K562 (cell line): Measurements from ENCODE around the gene THADA. TPM values are rescaled to one million over a fixed set of nuclear protein-coding genes. Genes with fewer than 3 reads are reported as not detected.

ENCODE experiments used
- MITF ChIP-seq: IDR thresholded peaks from 2 replicates; pipeline ENCODE4 v1.6.1; 2014; ENCODE audit warnings: antibody characterized with exemption
- SLC30A9 ChIP-seq: fragments of 250-450 bp; sonication (Bioruptor Pico); IDR thresholded peaks from 2 replicates; pipeline ENCODE4 v1.8.0; 2022; ENCODE audit warnings: mild to moderate bottlenecking, moderate library complexity
- ZFP30 ChIP-seq: fragments of 250-450 bp; sonication (Bioruptor Pico); IDR thresholded peaks from 2 replicates; pipeline ENCODE4 v1.8.0; 2022; ENCODE audit warnings: moderate library complexity, mild to moderate bottlenecking, inconsistent platforms, borderline replicate concordance
- ZHX1 ChIP-seq: fragments of 150-350 bp; conservative IDR thresholded peaks from 2 replicates; pipeline ENCODE4 v1.6.1; 2014; ENCODE audit warnings: low read length
- polyA plus RNA-seq, 8 experiments: library from polyadenylated mRNA; depleted of rRNA in 4 of 8; stranded (reverse) in 5 of 8; unstranded in 3 of 8; fragments of >200 nt; fragmentation: Nextera tagmentation in 2 of 8; fragmentation: Illumina TruSeq in 1 of 8; extraction: Ambion mirVana in 2 of 8; extraction: Trizol in 1 of 8; gene quantifications; 2 replicates each; pipeline versions ENCODE4 v1.2.1 to v1.2.3, GENCODE V29; 2011 to 2014; ENCODE audit warnings: inconsistent platforms in 1 of 8, missing spikeins in 1 of 8
- total RNA-seq, 7 experiments: library from RNA; depleted of rRNA in 6 of 7; stranded (reverse); fragments of >200 nt in 6 of 7; fragmentation: Illumina TruSeq in 2 of 7; extraction: Trizol in 2 of 7; gene quantifications; 2 replicates each; pipeline versions ENCODE4 v1.2.1 to v1.2.3, GENCODE V29; 2011 to 2021; ENCODE audit warnings: low replicate concordance in 1 of 7
- TF ChIP-seq, protein P1 (sequence below): sonication (generic); formaldehyde crosslinking; IDR thresholded peaks from 2 replicates; pipeline ENCODE4 v1.8.1; 2023; ENCODE audit warnings: missing genetic modification reagents, mild to moderate bottlenecking, borderline replicate concordance
- TF ChIP-seq, protein P2 (sequence below): fragments of 450-650 bp; IDR thresholded peaks from 2 replicates; pipeline ENCODE4 v1.6.1; 2016; ENCODE audit warnings: low read depth, mild to moderate bottlenecking, moderate library complexity

Gene THADA
- total and polyA plus RNA-seq, 9 of the 15 experiments (the other 6 are each of a cell fraction or from before 2014, with no cell fraction given), result 17.8 to 34.7 (median 31.9) TPM

- TF ChIP-seq, protein P1, sequence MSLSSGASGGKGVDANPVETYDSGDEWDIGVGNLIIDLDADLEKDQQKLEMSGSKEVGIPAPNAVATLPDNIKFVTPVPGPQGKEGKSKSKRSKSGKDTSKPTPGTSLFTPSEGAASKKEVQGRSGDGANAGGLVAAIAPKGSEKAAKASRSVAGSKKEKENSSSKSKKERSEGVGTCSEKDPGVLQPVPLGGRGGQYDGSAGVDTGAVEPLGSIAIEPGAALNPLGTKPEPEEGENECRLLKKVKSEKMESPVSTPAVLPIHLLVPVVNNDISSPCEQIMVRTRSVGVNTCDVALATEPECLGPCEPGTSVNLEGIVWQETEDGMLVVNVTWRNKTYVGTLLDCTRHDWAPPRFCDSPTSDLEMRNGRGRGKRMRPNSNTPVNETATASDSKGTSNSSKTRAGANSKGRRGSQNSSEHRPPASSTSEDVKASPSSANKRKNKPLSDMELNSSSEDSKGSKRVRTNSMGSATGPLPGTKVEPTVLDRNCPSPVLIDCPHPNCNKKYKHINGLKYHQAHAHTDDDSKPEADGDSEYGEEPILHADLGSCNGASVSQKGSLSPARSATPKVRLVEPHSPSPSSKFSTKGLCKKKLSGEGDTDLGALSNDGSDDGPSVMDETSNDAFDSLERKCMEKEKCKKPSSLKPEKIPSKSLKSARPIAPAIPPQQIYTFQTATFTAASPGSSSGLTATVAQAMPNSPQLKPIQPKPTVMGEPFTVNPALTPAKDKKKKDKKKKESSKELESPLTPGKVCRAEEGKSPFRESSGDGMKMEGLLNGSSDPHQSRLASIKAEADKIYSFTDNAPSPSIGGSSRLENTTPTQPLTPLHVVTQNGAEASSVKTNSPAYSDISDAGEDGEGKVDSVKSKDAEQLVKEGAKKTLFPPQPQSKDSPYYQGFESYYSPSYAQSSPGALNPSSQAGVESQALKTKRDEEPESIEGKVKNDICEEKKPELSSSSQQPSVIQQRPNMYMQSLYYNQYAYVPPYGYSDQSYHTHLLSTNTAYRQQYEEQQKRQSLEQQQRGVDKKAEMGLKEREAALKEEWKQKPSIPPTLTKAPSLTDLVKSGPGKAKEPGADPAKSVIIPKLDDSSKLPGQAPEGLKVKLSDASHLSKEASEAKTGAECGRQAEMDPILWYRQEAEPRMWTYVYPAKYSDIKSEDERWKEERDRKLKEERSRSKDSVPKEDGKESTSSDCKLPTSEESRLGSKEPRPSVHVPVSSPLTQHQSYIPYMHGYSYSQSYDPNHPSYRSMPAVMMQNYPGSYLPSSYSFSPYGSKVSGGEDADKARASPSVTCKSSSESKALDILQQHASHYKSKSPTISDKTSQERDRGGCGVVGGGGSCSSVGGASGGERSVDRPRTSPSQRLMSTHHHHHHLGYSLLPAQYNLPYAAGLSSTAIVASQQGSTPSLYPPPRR (CRISPR knock-in tag), result no peak
- TF ChIP-seq, protein P2, sequence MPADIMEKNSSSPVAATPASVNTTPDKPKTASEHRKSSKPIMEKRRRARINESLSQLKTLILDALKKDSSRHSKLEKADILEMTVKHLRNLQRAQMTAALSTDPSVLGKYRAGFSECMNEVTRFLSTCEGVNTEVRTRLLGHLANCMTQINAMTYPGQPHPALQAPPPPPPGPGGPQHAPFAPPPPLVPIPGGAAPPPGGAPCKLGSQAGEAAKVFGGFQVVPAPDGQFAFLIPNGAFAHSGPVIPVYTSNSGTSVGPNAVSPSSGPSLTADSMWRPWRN, result no peak
- TF ChIP-seq SLC30A9 (CRISPR knock-in tag) (no peak), MITF (no peak), ZFP30 (CRISPR knock-in tag) (no peak), ZHX1 (no peak)
- TF ChIP-seq, all 486 proteins: peak for 0
Observed at GRCh38 chr2:43340945-43341356, 254.9 kb downstream of the THADA start (continued).
